HFF-Myc (cell line): ENCODE results near the gene ZSWIM1.

Experiments used
- DNase-seq: peaks from one replicate; pipeline ENCODE4 v3.0.0-alpha.2; 2011; ENCODE audit warnings: low read depth; ENCODE audit errors: extremely low read depth
- H3K4me3 ChIP-seq: replicated peaks from 2 replicates; pipeline ENCODE4 v1.5.1; 2011; ENCODE audit warnings: low read depth, mild to moderate bottlenecking, control low read depth, low read length
- TF ChIP-seq, protein P1 (sequence below): IDR thresholded peaks from 2 replicates; pipeline ENCODE4 v1.5.1; 2012; ENCODE audit warnings: mild to moderate bottlenecking, low read depth, low read length, control low read depth; ENCODE audit errors: missing control alignments

The ZSWIM1 gene

DNA sequence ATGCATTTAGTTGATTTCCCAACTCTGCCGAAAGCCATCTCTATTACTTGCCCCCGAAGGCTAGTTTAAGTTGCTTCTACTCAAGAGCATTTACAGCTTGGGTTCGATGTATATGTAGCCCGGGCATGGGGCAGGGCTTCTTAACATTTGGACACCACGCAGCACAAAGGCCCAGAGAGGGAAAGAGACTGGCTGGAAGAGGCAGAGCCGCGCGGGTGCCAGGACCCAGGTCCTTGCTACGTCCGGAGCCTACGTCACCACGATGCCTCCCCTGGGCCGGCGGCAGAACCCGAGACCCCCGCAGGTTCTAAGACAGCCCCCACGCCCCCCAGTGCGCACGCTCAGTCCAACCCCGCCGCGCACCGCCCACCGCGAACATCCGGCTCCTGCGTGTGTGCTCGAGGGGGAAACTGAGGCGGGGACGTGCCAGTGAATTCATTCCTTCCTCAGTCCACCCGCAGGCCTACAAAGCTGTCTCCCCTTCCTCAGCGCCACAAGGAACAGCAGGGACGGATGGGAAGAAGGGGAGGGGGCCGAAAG is 53.1 kb downstream of the ZSWIM1 start:
- no peak for DNase-seq
- H3K4me3 ChIP-seq: peak overlapping the region; percentile 75
- TF ChIP-seq, protein P1, sequence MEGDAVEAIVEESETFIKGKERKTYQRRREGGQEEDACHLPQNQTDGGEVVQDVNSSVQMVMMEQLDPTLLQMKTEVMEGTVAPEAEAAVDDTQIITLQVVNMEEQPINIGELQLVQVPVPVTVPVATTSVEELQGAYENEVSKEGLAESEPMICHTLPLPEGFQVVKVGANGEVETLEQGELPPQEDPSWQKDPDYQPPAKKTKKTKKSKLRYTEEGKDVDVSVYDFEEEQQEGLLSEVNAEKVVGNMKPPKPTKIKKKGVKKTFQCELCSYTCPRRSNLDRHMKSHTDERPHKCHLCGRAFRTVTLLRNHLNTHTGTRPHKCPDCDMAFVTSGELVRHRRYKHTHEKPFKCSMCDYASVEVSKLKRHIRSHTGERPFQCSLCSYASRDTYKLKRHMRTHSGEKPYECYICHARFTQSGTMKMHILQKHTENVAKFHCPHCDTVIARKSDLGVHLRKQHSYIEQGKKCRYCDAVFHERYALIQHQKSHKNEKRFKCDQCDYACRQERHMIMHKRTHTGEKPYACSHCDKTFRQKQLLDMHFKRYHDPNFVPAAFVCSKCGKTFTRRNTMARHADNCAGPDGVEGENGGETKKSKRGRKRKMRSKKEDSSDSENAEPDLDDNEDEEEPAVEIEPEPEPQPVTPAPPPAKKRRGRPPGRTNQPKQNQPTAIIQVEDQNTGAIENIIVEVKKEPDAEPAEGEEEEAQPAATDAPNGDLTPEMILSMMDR: no peak
